Activated CD4-positive, alpha-beta T cell treated with anti-CD3 and anti-CD28 coated beads, Interleukin-2, Interleukin-4, amounts not matched to agents 100 ng/mL and 50 ng/mL, durations not matched to agents 16 hours and 8 hours (primary cell): ENCODE data around the gene USP6.
A peak's percentile ranks its signal among the peaks of the same experiment; 100 is the strongest.
"Not testable (repeated sequence)": the region's sequence is repeated elsewhere in the genome, so short reads cannot be mapped to it uniquely, and the experiment has no call there.

Experiments
- DNase-seq: peaks from one replicate; pipeline ENCODE4 v3.0.0-alpha.2; 2020; ENCODE audit warnings: low spot score

The USP6 gene

DNA sequence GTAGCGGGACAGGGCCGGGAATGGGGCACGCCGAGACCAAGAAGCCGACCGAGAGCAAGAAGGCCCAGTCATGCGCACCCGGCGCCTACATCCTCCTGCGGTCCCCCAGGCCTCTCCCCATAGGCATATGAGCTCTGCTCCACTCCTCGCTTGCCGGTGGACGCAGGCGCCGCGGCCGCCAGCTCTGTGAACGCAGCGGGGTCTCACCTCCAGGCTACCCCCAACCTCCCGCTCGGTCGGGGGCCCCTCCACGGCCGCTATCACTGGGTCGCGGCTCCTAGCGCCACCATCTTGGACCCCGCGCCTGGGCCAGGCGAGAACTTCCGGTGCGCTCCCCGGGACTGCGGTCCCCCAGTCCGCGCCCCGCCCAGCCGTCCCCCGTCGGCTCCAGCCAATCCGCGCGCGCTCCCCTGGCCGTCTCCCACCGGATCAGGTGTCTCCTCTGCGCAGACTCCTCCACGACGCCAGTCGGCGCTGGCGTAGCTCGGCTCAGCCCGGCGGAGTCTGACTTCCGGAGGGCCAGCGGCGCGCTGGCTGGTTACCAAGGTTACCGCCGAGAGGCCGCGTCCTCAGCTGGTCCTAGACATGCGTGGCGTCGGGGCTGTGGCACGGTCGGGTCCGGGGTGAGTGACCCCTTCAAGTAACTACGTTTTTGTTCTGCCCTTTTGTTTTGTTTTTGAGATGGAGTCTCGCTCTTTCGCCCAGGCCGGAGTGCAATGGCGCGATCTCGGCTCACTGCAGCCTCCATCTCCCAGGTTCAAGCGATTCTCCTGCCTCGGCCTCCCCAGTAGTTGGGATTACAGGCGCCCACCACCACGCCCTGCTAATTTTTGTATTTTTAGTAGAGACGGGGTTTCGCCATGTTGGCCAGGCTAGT is 75.9 kb downstream of the USP6 start, which contains the start of gene ZNF594:
ZNF594 (minus strand) TSS at position 328 of the 877 bp plus-strand sequence. CDS start 7,612 bp downstream, outside the sequence.
- peak; percentile 97 for DNase-seq

DNA sequence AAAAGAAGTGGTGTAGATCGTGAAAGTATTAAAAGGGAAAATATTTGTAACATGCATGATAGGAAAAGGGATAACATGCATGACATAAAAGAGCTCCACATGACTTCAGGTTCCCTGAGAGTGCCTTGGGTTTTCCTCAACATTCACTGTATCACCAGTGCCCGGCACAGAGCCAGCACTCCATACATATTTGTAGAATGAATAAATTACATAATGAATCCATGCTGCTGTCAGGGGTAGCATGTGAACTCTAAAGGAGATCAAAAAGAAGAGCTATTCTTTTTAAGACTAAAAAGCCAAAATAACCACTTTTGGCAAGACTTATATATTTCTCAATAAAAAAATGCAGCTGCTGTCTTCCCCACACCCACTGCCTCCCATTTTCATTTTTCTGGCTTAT is 78.5 kb downstream of the USP6 start:
- no peak for DNase-seq

- no peak for DNase-seq
These were observed 82.6 kb downstream of the USP6 start for GRCh38 chr17:5198472-5198871.

- no peak for DNase-seq
These were observed 84.5 kb downstream of the USP6 start for GRCh38 chr17:5200360-5200759.

- no peak for DNase-seq
These were observed 85.2 kb downstream of the USP6 start for GRCh38 chr17:5201011-5201410.

GRCh38 chr17:5203178-5203907 is 87.5 kb downstream of the USP6 start:
- DNase-seq, result no peak

DNA sequence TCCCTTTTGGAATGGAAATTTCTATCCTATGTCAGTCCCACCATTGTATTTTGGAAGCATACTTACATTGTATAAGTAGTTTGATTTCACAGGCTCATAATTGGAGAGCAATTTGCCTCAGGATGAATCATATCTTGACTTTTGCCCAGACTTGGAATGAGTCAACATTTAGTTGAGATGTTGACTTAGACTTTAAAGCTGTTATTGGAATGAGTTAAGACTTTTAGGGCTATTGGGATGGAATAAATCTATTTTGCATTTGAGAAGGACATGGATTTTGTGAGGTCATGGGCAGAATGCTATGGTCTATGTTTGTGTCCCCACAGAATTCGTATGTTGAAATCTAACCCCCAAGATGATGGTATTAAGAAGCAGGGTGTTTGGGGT is 88.1 kb downstream of the USP6 start:
- peak; percentile 30 for DNase-seq

GRCh38 chr17:5209396-5209795 is 93.6 kb downstream of the USP6 start:
- no peak for DNase-seq

- no peak for DNase-seq
These were observed 94.3 kb downstream of the USP6 start for GRCh38 chr17:5210091-5210490.

GRCh38 chr17:5210614-5211252 is 94.9 kb downstream of the USP6 start:
- no peak for DNase-seq

- no peak for DNase-seq
These were observed 95.6 kb downstream of the USP6 start for GRCh38 chr17:5211458-5211857.

- not testable (repeated sequence) for DNase-seq
These were observed 101.7 kb downstream of the USP6 start for GRCh38 chr17:5217562-5217961.

GRCh38 chr17:5219536-5219935 is 103.7 kb downstream of the USP6 start:
- no peak for DNase-seq

DNA sequence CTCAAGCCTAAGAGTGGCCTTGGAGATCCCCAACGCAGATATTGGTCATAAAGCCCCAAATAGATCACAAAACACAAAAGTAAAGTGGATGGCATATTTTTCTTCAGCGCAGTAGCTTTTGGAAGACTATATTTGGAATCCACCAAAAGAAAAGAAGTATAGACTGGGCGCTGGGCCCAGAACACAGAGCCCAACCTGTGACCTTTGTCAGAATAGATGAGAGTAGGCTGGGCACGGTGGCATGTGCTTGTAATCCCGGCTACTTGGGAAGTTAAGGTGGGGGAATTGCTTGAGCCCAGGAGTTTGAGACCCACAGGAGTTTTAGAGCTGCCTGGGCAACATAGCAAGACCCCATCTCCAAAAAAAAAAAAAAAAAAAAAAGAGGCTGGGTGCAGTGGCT is 104.2 kb downstream of the USP6 start:
- no peak for DNase-seq

GRCh38 chr17:5221912-5222311 is 106.1 kb downstream of the USP6 start:
- not testable (repeated sequence) for DNase-seq
